ENCODE measurements around the gene PLIN3.
A peak's percentile ranks its signal among the peaks of the same experiment; 100 is the strongest.
"Not testable (repeated sequence)": the region's sequence is repeated elsewhere in the genome, so short reads cannot be mapped to it uniquely, and the experiment has no call there.

PLIN3 gene

DNA sequence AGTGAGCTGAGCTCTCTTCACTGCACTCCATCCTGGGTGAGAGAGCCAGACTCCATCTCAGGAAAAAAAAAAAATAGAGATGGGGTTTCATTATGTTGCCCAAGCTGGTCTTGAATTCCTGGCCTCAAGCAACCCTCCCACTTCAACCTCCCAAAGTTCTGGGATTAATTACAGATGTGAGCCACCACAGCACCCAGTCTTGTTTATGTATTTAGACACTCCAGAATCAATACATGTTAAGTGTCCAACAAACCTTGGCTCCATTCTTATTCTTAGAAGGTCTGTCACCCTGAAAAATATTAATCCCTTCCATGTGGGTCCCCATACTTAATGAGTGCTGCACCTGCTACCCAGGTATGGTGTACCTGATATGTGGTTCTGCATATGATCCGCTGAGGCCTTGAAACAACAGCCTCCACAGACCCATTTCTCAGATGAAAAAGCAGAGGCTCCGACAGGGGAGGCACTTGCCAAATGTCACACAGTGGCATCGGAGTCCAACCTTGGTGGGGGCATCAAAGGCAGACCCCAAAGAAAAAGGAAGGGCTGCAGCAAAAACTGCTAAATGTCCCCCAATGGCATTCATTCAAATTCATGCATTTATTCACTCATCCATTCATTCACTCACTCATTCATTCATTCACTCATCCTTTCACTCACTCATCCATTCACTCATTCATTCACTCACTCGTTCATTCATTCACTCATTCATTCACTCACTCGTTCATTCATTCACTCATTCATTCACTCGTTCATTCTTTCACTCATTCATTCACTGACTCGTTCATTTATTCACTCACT, 52.6 kb downstream of the PLIN3 start:
- DNase-seq, result no peak

DNA sequence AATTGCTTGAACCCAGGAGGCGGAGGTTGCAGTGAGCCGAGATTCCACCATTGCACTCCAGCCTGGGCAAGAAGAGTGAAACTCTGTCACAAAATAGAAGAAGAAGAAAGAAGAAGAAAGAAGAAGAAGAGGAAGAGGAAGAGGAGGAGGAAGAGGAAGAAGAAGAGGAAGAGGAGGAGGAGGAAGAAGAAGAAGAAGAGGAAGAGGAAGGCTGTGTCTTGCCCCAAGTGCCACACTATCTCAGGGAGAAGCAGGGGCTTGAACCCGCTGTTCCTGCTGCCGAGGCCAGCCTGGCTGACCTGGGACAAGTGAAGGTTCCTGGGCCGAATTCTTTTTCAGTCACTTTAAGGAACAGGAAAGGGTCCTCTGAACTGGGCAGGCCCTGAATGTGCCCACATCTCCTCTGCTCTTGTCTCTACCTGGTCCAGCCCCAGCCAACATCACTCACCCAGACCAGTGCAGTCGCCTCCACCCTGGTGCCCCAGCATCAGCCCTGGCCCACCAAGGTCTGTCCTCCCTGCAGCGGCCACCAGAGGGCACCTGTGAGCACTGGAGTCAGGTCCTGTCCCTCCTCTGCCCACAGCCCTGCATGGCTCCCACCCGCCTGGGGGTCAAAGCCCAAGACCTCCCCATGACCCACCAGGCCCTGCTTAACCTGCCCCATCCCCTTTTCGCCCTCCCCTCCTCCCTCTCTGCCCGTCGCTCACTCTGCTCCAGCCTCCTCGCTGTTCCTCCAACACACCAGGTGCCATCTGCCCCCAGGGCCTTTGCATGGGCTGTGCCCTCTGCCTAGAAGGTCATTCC, 55.9 kb downstream of the PLIN3 start:
- DNase-seq, result no peak

DNA sequence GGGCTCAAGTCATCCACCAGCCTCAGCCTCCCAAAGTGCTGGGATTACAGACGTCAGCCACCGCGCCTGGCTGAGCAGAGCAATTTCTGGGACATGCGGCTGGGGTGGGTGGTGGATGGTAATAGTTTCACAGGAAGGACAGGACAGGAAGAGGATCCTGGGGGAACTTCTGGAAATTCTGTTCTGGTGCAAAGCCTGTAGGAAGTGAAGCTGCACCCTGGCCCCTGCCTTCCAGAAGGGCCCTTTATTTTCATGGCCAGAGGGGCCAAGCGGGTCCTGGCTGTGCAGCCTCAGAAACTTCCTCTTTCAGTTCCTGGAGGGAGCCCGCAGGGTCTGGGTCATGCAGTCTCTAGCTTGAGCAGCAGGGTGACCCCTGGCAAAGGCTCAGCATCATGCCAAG, 60.3 kb downstream of the PLIN3 start:
- DNase-seq, result no peak

DNA sequence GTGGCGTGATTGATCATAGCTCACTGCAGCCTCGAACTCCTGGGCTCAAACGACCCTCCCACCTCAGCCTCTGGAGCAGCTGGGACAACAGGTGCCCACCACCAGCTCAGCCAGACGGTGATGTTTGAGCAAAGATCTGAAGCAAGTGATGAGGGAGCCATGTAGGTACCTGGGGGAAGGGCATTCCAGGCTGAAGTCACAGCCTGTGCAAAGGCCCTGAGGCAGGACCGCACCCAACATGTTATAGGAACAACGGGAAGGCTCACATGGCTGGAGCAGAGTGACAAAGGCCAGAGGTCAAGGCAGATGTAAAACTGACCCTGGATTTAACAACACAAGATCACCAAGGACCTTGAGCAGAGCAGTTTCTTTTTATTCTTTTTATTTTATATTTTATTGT, 61.1 kb downstream of the PLIN3 start:
- no peak for DNase-seq

DNA sequence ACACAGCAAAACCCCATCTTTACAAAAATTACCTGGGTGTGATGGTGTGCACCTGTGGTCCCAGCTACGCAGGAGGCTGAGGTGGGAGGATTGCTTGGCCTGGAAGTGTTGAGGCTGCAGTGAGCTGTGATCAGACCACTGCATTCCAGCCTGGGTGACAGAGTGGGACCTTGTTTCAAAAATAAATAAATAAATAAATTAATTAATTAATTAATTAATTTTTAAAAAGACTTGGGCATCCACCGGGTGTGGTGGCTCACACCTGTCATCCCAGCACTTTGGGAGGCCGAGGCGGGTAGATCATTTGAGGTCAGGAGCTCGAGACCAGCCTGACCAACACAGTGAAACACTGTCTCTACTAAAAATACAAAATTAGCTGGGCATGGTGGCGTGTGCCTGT, 62.3 kb downstream of the PLIN3 start:
- DNase-seq, result not testable (repeated sequence)

DNA sequence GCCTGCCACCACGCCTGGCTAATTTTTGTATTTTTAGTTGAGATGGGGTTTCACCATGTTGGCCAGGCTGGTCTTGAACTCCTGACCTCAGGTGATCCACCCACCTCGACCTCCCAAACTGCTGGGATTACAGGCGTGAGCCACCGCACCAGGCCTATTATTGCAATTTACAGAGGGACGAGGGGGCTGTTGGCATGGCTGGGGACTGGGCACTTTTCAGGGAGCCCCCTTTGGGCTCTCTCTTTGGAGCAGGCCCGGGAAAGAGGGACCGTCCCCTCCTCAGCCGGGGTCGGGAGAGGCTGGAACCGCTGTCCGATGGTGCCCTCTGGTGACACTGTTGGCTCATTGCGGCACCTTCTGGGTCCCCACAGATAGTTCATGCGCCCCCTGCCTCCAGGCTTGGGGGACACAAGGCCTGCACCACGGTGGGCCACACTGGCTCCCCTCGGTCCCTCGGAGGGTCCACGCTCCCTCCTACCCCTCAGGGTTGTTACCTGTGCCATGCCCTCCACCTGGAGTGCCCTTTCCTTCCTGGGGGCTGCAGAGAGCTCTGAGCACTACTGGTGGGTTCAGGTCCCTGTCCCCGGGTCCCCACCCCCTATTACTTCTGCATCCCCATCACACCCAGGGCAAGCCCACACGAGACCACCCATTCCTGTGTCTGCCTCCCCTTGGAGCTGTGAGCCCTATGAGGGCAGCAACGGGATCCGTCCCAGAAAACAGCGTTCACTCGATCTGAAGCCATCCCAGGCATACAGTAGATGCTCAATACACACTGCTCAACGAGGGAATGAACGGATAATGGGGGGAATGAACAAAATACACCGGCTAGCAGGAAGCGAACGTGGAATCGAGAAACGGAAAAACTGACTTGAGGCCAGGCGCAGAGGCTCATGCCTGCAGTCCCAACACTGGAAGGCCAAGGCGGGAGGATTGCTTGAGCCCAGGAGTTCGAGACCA, 63.5 kb downstream of the PLIN3 start:
- DNase-seq, result peak; percentile 47

DNA sequence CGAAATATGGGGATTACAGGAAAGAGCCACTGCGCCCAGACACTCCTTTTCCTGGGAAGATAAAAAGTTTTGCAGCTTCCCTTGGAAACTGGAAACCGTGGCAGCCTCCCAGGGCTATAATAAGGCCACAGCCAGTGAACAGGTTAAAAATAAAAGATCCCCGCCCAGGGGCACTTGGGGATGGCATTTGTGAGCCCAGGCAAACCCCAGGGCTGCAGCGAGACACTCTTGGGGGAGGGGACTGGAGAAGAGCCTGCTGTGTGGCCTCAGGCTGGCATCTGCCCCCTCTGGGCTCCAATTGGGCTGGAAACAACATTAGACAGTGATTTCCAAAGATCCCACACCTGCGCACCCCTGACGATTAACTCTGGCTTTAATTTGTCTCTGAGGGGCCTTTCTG, 64.8 kb downstream of the PLIN3 start:
- no peak for DNase-seq

DNA sequence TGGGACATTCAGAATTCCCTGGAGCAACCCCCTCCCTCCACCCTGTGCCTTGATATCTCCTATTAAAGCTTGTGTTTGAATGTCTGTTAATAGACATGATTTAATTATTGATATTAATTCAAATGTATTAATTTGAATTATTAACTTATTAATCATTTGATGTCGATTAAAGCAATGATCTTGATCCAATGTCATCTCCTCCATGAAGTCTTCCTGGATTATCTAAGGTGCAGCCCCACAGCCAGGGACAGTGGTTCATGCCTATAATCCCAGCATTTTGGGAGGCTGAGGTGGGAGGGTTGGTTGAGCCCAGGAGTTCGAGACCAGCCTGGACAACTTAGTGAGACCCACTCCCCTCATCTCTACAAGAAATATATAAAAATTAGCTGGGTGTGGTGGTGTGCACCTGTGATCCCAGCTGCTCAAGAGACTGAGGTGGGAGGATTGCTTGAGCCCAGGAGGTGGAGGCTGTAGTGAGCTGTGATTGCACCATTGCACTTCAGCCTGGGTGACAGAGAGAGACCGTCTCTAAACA, 66.3 kb downstream of the PLIN3 start:
- DNase-seq, result no peak

DNA sequence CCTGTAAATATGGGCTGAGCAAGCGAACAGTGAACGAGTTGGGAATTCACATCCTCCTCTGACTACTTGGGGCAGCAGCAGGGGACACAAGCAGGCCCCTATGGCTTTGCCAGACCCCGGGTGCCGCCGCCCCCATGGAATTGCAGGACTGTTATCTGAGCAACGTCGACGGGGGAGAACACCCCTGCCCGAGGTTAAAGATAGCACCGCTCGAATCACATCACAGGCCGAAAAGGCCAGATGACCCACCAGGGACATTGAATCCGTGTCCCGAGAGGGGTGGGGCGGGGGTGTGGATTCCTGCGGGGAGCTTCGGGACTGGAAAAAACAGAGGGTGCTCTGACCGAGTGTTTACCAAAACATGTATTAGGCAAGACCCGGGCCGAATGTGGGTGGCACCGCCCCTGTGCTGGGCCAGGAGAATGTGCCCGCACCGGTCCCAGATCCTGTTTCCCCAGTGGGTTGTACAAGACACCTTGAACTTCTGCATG, 66.8 kb downstream of the PLIN3 start:
- DNase-seq, result no peak

DNA sequence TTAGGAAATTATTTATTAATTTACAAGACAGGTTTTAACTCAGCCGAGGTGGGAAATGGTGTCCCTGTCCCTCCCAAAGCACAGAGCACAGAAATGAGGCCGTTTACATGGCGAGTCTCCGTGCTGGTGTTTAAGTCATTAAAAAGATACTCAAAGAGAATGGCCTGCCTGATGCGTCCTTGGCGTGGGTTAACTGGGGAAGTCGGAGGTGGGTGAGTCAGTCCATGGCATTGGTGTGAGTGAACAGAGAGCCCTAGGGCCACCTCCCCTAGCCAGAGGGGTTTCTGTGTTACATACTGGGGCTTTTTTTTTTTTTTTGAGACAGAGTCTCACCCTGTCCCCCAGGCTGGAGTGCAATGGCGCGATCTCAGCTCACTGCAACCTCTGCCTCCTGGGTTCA, 72.1 kb downstream of the PLIN3 start:
- DNase-seq, result no peak

DNA sequence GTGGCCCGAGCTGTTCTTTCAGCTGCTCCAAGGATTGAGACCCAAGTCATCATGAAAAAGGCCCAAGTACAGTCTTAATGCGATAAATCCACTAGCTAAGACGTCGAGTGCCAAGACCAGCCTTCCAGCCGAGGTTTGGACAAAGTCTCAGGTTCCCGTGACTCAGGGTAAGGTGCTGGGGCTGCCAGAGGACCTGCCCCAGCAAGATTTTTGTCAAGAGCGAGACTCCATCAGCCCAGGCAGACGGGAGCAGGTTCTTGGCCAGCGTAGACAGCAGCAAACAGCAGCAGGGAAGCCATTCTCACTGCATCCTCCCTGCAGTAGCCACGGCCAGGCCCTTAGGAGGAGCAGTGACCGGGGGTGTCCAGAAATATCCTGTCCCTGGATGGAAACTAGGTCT, 72.5 kb downstream of the PLIN3 start:
- no peak for DNase-seq

DNA sequence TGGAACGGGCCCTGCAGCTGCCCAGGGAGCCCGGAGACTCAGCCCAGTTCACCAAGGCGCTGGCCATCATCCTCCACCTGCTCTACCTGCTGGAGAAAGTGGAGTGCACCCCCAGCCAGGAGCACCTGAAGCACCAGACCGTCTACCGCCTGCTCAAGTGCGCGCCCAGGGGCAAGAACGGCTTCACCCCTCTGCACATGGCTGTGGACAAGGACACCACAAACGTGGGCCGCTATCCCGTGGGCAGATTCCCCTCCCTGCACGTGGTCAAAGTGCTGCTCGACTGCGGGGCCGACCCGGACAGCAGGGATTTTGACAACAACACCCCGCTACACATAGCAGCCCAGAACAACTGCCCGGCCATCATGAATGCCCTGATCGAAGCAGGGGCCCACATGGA, 74.2 kb downstream of the PLIN3 start:
- not testable (repeated sequence) for DNase-seq

DNA sequence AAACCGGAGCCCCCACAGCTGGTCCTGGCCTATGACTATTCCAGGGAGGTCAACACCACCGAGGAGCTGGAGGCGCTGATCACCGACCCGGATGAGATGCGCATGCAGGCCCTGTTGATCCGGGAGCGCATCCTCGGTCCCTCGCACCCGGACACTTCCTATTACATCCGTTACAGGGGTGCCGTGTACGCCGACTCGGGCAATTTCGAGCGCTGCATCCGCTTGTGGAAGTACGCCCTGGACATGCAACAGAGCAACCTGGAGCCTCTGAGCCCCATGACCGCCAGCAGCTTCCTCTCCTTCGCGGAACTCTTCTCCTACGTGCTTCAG, 74.6 kb downstream of the PLIN3 start:
- not testable (repeated sequence) for DNase-seq

DNA sequence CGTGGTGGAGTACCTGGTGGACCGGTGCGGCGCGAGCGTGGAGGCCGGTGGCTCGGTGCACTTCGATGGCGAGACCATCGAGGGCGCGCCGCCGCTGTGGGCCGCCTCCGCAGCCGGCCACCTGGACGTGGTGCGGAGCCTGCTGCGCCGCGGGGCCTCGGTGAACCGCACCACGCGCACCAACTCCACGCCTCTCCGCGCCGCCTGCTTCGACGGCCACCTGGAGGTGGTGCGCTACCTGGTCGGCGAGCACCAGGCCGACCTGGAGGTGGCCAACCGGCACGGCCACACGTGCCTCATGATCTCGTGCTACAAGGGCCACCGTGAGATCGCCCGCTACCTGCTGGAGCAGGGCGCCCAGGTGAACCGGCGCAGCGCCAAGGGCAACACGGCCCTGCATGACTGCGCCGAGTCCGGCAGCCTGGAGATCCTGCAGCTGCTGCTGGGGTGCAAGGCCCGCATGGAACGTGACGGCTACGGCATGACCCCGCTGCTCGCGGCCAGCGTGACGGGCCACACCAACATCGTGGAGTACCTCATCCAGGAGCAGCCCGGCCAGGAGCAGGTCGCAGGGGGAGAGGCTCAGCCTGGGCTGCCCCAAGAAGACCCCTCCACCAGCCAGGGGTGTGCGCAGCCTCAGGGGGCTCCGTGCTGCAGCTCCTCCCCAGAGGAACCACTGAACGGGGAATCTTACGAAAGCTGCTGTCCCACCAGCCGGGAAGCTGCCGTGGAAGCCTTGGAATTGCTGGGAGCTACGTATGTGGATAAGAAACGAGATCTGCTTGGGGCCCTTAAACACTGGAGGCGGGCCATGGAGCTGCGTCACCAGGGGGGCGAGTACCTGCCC, 75.2 kb downstream of the PLIN3 start:
- DNase-seq, result not testable (repeated sequence)

DNA sequence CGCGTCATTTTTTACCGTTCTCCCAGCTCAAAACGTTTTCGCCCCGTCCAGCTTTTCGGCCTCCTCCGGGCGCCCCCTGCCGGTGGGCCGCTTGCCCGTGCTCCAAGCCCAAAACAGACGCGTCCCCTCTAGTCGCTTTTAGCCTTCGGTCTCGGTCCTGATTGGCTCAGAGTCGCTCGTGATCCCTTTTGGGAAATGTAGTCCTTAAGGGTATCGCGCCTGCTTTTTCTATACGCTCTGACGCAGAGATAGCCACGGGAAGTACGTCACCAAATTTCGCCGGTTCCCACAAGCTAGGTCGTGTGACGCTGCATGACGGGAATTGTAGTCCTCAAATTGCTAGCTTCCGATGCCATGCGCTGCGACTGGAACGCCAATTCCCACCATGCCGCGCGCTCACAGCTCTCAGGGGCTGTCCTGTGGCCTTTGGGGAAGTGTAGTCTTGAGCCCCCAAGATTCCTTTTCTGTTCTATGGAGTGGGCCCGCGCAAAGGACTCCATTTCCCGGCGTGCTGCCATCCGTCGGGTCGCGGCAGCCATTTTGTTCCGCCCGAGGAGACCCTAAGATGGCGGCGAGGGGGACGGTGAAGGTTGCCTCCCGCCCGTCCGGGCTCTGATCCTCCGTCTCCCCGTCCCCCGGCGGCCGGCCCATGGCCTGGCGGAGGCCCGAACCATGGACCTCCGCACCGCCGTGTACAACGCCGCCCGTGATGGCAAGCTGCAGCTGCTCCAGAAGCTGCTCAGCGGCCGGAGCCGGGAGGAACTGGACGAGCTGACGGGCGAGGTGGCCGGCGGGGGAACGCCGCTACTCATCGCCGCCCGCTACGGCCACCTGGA, 76.1 kb downstream of the PLIN3 start, which contains the start of gene FEM1A:
FEM1A (plus strand) TSS at position 552 of the 836 bp plus-strand sequence; CDS start at position 673, 121 bp downstream.
- DNase-seq, result peak; percentile 98
